CD4-positive, alpha-beta T cell treated with Interleukin-2 at 100 ng/mL for 4 hours (primary cell): ENCODE results near the gene SEPTIN1.
"Not testable (repeated sequence)": the region's sequence is repeated elsewhere in the genome, so short reads cannot be mapped to it uniquely, and the experiment has no call there.

Experiments
- DNase-seq: peaks from one replicate; pipeline ENCODE4 v3.0.0-alpha.2; 2020; ENCODE audit warnings: low spot score

Gene SEPTIN1

GRCh38 chr16:30340621-30341020 is 41.7 kb downstream of the SEPTIN1 start:
- no peak for DNase-seq

- DNase-seq = not testable (repeated sequence)
Observed at GRCh38 chr16:30338715-30339114, 43.6 kb downstream of the SEPTIN1 start.

- not testable (repeated sequence) for DNase-seq
Observed at GRCh38 chr16:30337964-30338357, 44.4 kb downstream of the SEPTIN1 start.

- no peak for DNase-seq
Observed at GRCh38 chr16:30335598-30336474, 46.5 kb downstream of the SEPTIN1 start.

GRCh38 chr16:30335028-30335597 is 47.2 kb downstream of the SEPTIN1 start:
- peak; percentile 78 for DNase-seq

GRCh38 chr16:30334473-30334989 is 47.8 kb downstream of the SEPTIN1 start:
- DNase-seq = peak; percentile 86
